H1 (cell line): ENCODE measurements around the gene KCNC4. TPM values are rescaled to one million over a fixed set of nuclear protein-coding genes. Genes with fewer than 3 reads are reported as not detected.

Experiments used
- CHD2 ChIP-seq: IDR thresholded peaks from 2 replicates; pipeline ENCODE4 v1.6.1; 2012; ENCODE audit warnings: low read length, improper control_type of control experiment
- CTBP2 ChIP-seq: IDR thresholded peaks from 2 replicates; pipeline ENCODE4 v1.7.0; 2011; ENCODE audit warnings: borderline replicate concordance, mild to moderate bottlenecking, moderate library complexity, mixed read lengths, low read length; ENCODE audit not compliant: insufficient read depth, insufficient read length
- JUND ChIP-seq: IDR thresholded peaks from 2 replicates; pipeline ENCODE4 v1.6.1; 2011; ENCODE audit warnings: mild to moderate bottlenecking, improper control_type of control experiment, low read length
- KDM4A ChIP-seq: IDR thresholded peaks from one replicate; pipeline ENCODE4 v1.7.1; 2012; ENCODE audit warnings: low read depth, mild to moderate bottlenecking, moderate library complexity, low read length, inconsistent platforms; ENCODE audit not compliant: severe bottlenecking
- MAX ChIP-seq: IDR thresholded peaks from 2 replicates; pipeline ENCODE4 v1.6.1; 2012; ENCODE audit warnings: inconsistent platforms
- PHF8 ChIP-seq: fragments of 200-600 bp; sonication (generic); conservative IDR thresholded peaks from 2 replicates; pipeline ENCODE4 v1.7.1; 2012; ENCODE audit warnings: low read depth, mild to moderate bottlenecking, inconsistent platforms, low read length, moderate library complexity
- SIN3A ChIP-seq, 2 experiments: IDR thresholded peaks in 1 of 2; conservative IDR thresholded peaks in 1 of 2; 2 replicates each; pipeline ENCODE4 v1.6.1; 2011 to 2012; ENCODE audit warnings: low read length in 2 of 2, improper control_type of control experiment in 1 of 2, low read depth in 1 of 2, mild to moderate bottlenecking in 1 of 2
- polyA plus RNA-seq, 7 experiments: library from polyadenylated mRNA; depleted of rRNA in 3 of 7; stranded (reverse) in 5 of 7; unstranded in 2 of 7; fragments of >200 nt in 5 of 7; fragments of 200-250 nt in 2 of 7; gene quantifications; 1 replicate in 5 of 7; 2 replicates in 1 of 7; 4 replicates in 1 of 7; pipeline versions ENCODE4 v1.2.1 to v1.2.3, GENCODE V29; 2011 to 2013; ENCODE audit warnings: missing spikeins in 2 of 7, mixed read lengths in 2 of 7
- total RNA-seq: library from RNA; stranded (reverse); fragmentation: NEBNext Ultra II Directional; extraction: Animal tissue kit (Norgen Biotek cat#: 25700); gene quantifications from 2 replicates; pipeline ENCODE4 v1.2.1, GENCODE V29; 2021
- TF ChIP-seq, protein P1 (sequence below): fragments of 300-600 bp; sonication (generic); IDR thresholded peaks from 2 replicates; pipeline ENCODE4 v1.7.1; 2012; ENCODE audit warnings: low read length, moderate library complexity, mild to moderate bottlenecking, inconsistent platforms; ENCODE audit not compliant: insufficient replicate concordance

The KCNC4 gene
- total and polyA plus RNA-seq, 2 of the 8 experiments (the other 6 are each of a cell fraction or from before 2014, with no cell fraction given) = 8.1 to 11.2 TPM

DNA sequence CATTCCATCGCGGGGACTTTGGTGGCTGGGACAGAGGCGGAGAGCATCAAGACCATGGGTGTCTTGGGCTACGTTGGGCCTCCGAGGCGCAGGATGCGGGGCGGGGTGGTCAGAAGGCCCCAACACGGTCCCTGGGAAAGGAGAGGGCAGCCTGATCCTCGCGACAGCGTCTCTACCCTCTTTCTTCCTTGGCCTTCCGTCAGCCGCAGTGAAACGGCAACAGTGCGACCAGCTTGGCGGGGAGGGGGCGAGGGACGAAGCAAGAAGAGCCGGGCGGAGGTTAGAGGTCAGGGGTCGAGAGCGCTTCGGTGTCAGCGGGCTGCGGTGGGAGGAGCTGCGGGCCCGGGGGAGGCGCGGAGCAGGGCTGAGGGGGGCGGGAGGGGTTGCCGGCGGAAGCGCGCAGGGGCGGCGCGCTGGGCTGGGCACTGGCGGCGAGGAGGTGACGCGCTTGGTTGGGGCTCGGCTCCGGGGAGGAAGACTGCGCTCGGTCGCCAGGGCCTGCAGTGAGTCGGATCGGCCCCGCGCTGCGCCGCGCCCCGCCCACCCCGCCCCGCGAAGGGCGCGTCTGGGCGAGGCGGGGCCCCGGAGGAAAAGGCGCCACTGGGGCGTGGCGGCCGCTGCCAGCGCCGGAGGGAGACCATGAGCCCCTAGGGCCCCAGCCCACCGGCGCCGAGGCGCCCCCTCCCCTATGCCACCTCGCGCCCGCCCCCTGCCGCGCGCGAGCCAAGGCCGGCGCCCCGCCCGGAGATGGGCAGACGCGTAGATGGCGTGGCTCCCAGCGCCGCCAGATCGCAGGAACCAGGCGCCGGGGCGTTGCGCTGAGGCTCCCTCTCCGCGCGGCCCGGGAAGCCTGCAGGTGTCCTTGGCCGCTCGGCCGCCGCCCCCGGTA is at the start of gene KCNC4 (continued):
- TF ChIP-seq, protein P1, sequence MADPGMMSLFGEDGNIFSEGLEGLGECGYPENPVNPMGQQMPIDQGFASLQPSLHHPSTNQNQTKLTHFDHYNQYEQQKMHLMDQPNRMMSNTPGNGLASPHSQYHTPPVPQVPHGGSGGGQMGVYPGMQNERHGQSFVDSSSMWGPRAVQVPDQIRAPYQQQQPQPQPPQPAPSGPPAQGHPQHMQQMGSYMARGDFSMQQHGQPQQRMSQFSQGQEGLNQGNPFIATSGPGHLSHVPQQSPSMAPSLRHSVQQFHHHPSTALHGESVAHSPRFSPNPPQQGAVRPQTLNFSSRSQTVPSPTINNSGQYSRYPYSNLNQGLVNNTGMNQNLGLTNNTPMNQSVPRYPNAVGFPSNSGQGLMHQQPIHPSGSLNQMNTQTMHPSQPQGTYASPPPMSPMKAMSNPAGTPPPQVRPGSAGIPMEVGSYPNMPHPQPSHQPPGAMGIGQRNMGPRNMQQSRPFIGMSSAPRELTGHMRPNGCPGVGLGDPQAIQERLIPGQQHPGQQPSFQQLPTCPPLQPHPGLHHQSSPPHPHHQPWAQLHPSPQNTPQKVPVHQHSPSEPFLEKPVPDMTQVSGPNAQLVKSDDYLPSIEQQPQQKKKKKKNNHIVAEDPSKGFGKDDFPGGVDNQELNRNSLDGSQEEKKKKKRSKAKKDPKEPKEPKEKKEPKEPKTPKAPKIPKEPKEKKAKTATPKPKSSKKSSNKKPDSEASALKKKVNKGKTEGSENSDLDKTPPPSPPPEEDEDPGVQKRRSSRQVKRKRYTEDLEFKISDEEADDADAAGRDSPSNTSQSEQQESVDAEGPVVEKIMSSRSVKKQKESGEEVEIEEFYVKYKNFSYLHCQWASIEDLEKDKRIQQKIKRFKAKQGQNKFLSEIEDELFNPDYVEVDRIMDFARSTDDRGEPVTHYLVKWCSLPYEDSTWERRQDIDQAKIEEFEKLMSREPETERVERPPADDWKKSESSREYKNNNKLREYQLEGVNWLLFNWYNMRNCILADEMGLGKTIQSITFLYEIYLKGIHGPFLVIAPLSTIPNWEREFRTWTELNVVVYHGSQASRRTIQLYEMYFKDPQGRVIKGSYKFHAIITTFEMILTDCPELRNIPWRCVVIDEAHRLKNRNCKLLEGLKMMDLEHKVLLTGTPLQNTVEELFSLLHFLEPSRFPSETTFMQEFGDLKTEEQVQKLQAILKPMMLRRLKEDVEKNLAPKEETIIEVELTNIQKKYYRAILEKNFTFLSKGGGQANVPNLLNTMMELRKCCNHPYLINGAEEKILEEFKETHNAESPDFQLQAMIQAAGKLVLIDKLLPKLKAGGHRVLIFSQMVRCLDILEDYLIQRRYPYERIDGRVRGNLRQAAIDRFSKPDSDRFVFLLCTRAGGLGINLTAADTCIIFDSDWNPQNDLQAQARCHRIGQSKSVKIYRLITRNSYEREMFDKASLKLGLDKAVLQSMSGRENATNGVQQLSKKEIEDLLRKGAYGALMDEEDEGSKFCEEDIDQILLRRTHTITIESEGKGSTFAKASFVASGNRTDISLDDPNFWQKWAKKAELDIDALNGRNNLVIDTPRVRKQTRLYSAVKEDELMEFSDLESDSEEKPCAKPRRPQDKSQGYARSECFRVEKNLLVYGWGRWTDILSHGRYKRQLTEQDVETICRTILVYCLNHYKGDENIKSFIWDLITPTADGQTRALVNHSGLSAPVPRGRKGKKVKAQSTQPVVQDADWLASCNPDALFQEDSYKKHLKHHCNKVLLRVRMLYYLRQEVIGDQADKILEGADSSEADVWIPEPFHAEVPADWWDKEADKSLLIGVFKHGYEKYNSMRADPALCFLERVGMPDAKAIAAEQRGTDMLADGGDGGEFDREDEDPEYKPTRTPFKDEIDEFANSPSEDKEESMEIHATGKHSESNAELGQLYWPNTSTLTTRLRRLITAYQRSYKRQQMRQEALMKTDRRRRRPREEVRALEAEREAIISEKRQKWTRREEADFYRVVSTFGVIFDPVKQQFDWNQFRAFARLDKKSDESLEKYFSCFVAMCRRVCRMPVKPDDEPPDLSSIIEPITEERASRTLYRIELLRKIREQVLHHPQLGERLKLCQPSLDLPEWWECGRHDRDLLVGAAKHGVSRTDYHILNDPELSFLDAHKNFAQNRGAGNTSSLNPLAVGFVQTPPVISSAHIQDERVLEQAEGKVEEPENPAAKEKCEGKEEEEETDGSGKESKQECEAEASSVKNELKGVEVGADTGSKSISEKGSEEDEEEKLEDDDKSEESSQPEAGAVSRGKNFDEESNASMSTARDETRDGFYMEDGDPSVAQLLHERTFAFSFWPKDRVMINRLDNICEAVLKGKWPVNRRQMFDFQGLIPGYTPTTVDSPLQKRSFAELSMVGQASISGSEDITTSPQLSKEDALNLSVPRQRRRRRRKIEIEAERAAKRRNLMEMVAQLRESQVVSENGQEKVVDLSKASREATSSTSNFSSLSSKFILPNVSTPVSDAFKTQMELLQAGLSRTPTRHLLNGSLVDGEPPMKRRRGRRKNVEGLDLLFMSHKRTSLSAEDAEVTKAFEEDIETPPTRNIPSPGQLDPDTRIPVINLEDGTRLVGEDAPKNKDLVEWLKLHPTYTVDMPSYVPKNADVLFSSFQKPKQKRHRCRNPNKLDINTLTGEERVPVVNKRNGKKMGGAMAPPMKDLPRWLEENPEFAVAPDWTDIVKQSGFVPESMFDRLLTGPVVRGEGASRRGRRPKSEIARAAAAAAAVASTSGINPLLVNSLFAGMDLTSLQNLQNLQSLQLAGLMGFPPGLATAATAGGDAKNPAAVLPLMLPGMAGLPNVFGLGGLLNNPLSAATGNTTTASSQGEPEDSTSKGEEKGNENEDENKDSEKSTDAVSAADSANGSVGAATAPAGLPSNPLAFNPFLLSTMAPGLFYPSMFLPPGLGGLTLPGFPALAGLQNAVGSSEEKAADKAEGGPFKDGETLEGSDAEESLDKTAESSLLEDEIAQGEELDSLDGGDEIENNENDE = no peak
- TF ChIP-seq SIN3A (conservative IDR thresholded peaks at IDR 0.05 in 1 of 2, IDR thresholded peaks at IDR 0.05 in 1 of 2; ENCODE audit: low read depth in 1 of 2, low read length in 2 of 2) = peak in 1 of 2 experiments; percentile 17; a peak in 1 of 4 replicates
- peak; percentile 55 for TF ChIP-seq KDM4A
- no peak for TF ChIP-seq JUND
- TF ChIP-seq PHF8 = peak; percentile 43; the same call in 1 of the 2 replicates
- peak; percentile 66; the same call in 1 of the 2 replicates for TF ChIP-seq CHD2
- TF ChIP-seq MAX = peak; percentile 5; the same call in 1 of the 2 replicates
- TF ChIP-seq CTBP2 = no peak
